Endothelial cell of umbilical vein (primary cell): Measurements from ENCODE around the gene TXN2. TPM values are rescaled to one million over a fixed set of nuclear protein-coding genes. Genes with fewer than 3 reads are reported as not detected.
"Not testable (repeated sequence)": the region's sequence is repeated elsewhere in the genome, so short reads cannot be mapped to it uniquely, and the experiment has no call there.

ENCODE experiments used
- BruUV-seq: library from RNA; stranded (reverse); fragments of 400-500 nt; replicated peaks from 2 replicates; lab custom pipeline; 2021; lab: Mats Ljungman, UMichigan
- CTCF ChIA-PET: fragments of 300-600, 350-600 bp; sonication (Branson Sonifier 250); formaldehyde crosslinking; loops from one replicate; lab custom pipeline; 2021; ENCODE audit warnings: antibody characterized with exemption, inconsistent platforms; lab: Charles Lee
- POLR2A ChIA-PET: fragments of 300-600, 350-600 bp; sonication (Branson Sonifier 250); formaldehyde crosslinking; loops from one replicate; lab custom pipeline; 2021; ENCODE audit warnings: antibody characterized with exemption, inconsistent platforms; lab: Charles Lee
- DNase-seq: peaks from one replicate; pipeline ENCODE4 v3.0.0-alpha.2; 2011; ENCODE audit warnings: low read depth, low spot score
- FAIRE-seq: peaks from 2 replicates; lab custom pipeline; 2011; peaks lifted over from hg19 to GRCh38; lab: Jason Lieb, UNC
- H2AFZ ChIP-seq: 2 replicates; pipeline ENCODE4 v1.6.0; 2012; ENCODE audit warnings: low read depth, low read length, control low read depth, inconsistent platforms
- H3K27ac ChIP-seq: 2 replicates; pipeline ENCODE4 v1.5.1; 2011; ENCODE audit warnings: low read depth, mild to moderate bottlenecking, control low read depth, low read length, moderate library complexity; ENCODE audit not compliant: insufficient read depth
- H3K27me3 ChIP-seq, 2 experiments: 2 replicates each; pipeline versions ENCODE4 v1.6.0 to v1.6.1; 2011; ENCODE audit warnings: low read length in 2 of 2, mixed read lengths in 1 of 2; ENCODE audit not compliant: control insufficient read depth in 2 of 2, insufficient read depth in 2 of 2
- H3K36me3 ChIP-seq, 2 experiments: 2 replicates in 1 of 2; 3 replicates in 1 of 2; pipeline ENCODE4 v1.5.1; 2011; ENCODE audit warnings: low read length in 2 of 2, mild to moderate bottlenecking in 1 of 2, moderate library complexity in 1 of 2; ENCODE audit not compliant: control insufficient read depth in 2 of 2, insufficient read depth in 2 of 2; ENCODE audit errors: extremely low read depth in 1 of 2
- H3K4me1 ChIP-seq: 3 replicates; pipeline ENCODE4 v1.5.1; 2011; ENCODE audit warnings: mild to moderate bottlenecking, low read length; ENCODE audit not compliant: control insufficient read depth, insufficient read depth; ENCODE audit errors: extremely low read depth
- H3K4me2 ChIP-seq: 2 replicates; pipeline ENCODE4 v1.6.1; 2011; ENCODE audit warnings: low read length, control low read depth, mixed read lengths; ENCODE audit not compliant: insufficient read depth
- H3K4me3 ChIP-seq, 3 experiments: fragments of 200-600 bp in 1 of 3; sonication (generic), shearing (Covaris generic) in 1 of 3; replicated peaks in 1 of 3; 2 replicates each; pipeline ENCODE4 v1.5.1; 2011 to 2016; ENCODE audit warnings: control low read depth in 3 of 3, low read length in 3 of 3, mild to moderate bottlenecking in 2 of 3, inconsistent platforms in 1 of 3, low read depth in 1 of 3, moderate library complexity in 1 of 3; ENCODE audit not compliant: insufficient read depth in 1 of 3
- H3K79me2 ChIP-seq: 2 replicates; pipeline ENCODE4 v1.6.0; 2012; ENCODE audit warnings: low read length, inconsistent platforms; ENCODE audit not compliant: control insufficient read depth, insufficient read depth
- H3K9ac ChIP-seq: replicated peaks from 2 replicates; pipeline ENCODE3; 2011; ENCODE audit warnings: low read length, control low read depth; ENCODE audit not compliant: insufficient read depth; ENCODE audit errors: extremely low read depth
- H3K9me1 ChIP-seq: replicated peaks from 3 replicates; pipeline ENCODE4 v1.6.0; 2011; ENCODE audit warnings: mild to moderate bottlenecking, low read length; ENCODE audit not compliant: control insufficient read depth, insufficient read depth; ENCODE audit errors: extremely low read depth
- H3K9me3 ChIP-seq: replicated peaks from 2 replicates; pipeline ENCODE4 v1.5.1; 2012; ENCODE audit warnings: low read length, inconsistent platforms; ENCODE audit not compliant: control insufficient read depth, insufficient read depth
- H4K20me1 ChIP-seq: replicated peaks from 2 replicates; pipeline ENCODE3; 2011; ENCODE audit warnings: mild to moderate bottlenecking, low read length; ENCODE audit not compliant: control insufficient read depth, insufficient read depth; ENCODE audit errors: extremely low read depth
- EZH2 ChIP-seq: IDR thresholded peaks from 2 replicates; pipeline ENCODE4 v1.6.1; 2012; ENCODE audit warnings: borderline replicate concordance, low read depth, mild to moderate bottlenecking, moderate library complexity, low read length, inconsistent platforms; ENCODE audit not compliant: severe bottlenecking
- FOS ChIP-seq: IDR thresholded peaks from 2 replicates; pipeline ENCODE4 v1.6.1; 2011; ENCODE audit warnings: mild to moderate bottlenecking, low read length, moderate library complexity, borderline replicate concordance; ENCODE audit not compliant: insufficient read depth
- GATA2 ChIP-seq: IDR thresholded peaks from 2 replicates; pipeline ENCODE4 v1.7.0; 2011; ENCODE audit warnings: low read depth, mild to moderate bottlenecking, moderate library complexity, mixed read lengths, low read length; ENCODE audit not compliant: insufficient read length, insufficient read depth
- MYC ChIP-seq: IDR thresholded peaks from one replicate; pipeline ENCODE4 v1.6.1; 2011; ENCODE audit warnings: mild to moderate bottlenecking, low read depth, low read length
- POLR2A ChIP-seq: IDR thresholded peaks from 2 replicates; pipeline ENCODE4 v1.6.1; 2012; ENCODE audit warnings: low read depth, mild to moderate bottlenecking, control low read depth, low read length
- POLR2AphosphoS5 ChIP-seq: IDR thresholded peaks from 2 replicates; pipeline ENCODE4 v1.6.1; 2012; ENCODE audit warnings: low read depth, mild to moderate bottlenecking, control low read depth, low read length, moderate library complexity; ENCODE audit not compliant: insufficient read depth
- dilution Hi-C: fragments of 300-500 bp; cut with MboI; formaldehyde crosslinking; loops from one replicate; pipeline ENCODE4 v1.15.0; 2019; ENCODE audit warnings: low sequenced_read_pairs; ENCODE audit not compliant: extremely low pct_ligation_motif_present
- intact Hi-C: fragments of 100-400 bp; cut with micrococcal nuclease; formaldehyde crosslinking; loops from one replicate; pipeline ENCODE4 v1.10.0; 2022
- polyA plus RNA-seq, 4 experiments: library from polyadenylated mRNA; depleted of rRNA in 3 of 4; stranded (reverse) in 3 of 4; unstranded in 1 of 4; fragments of >200 nt; gene quantifications; 2 replicates each; pipeline versions ENCODE4 v1.2.1 to v1.2.3, GENCODE V29; 2011 to 2012; ENCODE audit warnings: missing spikeins in 1 of 4
- total RNA-seq: library from RNA; stranded (reverse); gene quantifications from 2 replicates; pipeline ENCODE4 v1.2.3, GENCODE V29; 2021
- TF ChIP-seq, protein P1 (sequence below): IDR thresholded peaks from 2 replicates; pipeline ENCODE4 v1.6.1; 2011; ENCODE audit not compliant: insufficient read depth, insufficient read length
- TF ChIP-seq, protein P2 (sequence below), 2 donors: IDR thresholded peaks; 1 replicate in 1 of 2; 2 replicates in 1 of 2; pipeline ENCODE4 v1.5.1; 2011; ENCODE audit warnings: low read length in 2 of 2, mild to moderate bottlenecking in 2 of 2, moderate library complexity in 2 of 2, control low read depth in 1 of 2, inconsistent platforms in 1 of 2, low read depth in 1 of 2; ENCODE audit not compliant: insufficient read depth in 1 of 2; ENCODE audit errors: extremely low read depth in 1 of 2

The TXN2 gene
- total and polyA plus RNA-seq, 2 donors (not counting 3 experiments of a cell fraction or from before 2014, with no cell fraction given), result 75.9 to 183 TPM

DNA sequence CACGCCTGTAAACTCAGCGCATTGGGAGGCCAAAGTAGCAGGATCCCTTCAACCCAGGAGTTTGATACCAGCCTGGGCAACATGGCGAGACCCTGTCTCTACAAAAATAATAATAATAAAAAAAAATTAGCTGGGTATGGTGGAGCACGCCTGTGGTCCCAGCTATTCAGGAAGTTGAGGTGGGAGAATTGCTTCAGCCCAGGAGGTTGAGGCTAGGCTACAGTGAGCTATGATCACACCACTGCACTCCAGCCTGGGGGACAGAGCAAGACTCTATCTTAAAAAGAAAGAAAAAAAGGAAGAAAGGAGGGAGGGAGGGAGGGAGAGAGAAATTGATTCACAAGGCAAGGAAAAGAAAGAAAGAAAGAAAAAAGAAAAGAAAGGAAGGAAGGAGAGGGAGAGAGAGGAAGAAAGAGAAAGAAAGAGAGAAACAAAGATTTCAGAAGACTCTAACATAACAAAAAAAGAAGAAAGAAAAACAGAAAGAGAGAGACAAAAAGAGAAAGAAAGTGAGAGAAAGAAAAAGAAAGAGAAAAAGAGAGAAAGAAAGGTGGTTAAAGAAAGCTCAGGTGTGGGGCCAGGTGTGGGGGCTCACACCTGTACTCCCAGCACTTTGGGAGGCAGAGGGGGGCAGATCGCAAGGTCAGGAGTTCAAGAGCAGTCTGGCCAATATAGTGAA is 56.4 kb downstream of the TXN2 start:
- H3K79me2 ChIP-seq, result no peaks in the 10 kb centered on the region
- no peaks in the 10 kb centered on the region for H3K9me3 ChIP-seq
- dilution Hi-C loops (no loop called here), intact Hi-C loops (no loop called here)
- ChIA-PET POLR2A (no interaction called here), CTCF (interaction anchor here (0.7 to 1.6 kb wide), 2 partner anchors 15 to 1101 kb away, joined by 3 read pairs; no protein-coding TSS in a partner anchor)
- no peaks in the 10 kb centered on the region for H4K20me1 ChIP-seq
- no peaks in the 10 kb centered on the region for H3K36me3 ChIP-seq
- no peak for TF ChIP-seq POLR2A
- TF ChIP-seq, protein P1, sequence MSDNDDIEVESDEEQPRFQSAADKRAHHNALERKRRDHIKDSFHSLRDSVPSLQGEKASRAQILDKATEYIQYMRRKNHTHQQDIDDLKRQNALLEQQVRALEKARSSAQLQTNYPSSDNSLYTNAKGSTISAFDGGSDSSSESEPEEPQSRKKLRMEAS, result no peak
- TF ChIP-seq, protein P2, sequence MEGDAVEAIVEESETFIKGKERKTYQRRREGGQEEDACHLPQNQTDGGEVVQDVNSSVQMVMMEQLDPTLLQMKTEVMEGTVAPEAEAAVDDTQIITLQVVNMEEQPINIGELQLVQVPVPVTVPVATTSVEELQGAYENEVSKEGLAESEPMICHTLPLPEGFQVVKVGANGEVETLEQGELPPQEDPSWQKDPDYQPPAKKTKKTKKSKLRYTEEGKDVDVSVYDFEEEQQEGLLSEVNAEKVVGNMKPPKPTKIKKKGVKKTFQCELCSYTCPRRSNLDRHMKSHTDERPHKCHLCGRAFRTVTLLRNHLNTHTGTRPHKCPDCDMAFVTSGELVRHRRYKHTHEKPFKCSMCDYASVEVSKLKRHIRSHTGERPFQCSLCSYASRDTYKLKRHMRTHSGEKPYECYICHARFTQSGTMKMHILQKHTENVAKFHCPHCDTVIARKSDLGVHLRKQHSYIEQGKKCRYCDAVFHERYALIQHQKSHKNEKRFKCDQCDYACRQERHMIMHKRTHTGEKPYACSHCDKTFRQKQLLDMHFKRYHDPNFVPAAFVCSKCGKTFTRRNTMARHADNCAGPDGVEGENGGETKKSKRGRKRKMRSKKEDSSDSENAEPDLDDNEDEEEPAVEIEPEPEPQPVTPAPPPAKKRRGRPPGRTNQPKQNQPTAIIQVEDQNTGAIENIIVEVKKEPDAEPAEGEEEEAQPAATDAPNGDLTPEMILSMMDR (IDR thresholded peaks at IDR 0.05; ENCODE audit: extremely low read depth in 1 of 2, insufficient read depth in 1 of 2, low read depth in 1 of 2, low read length in 2 of 2), result no peak
- no peak for TF ChIP-seq GATA2
- TF ChIP-seq POLR2AphosphoS5, result no peak
- no peak for TF ChIP-seq EZH2
- TF ChIP-seq FOS, result no peak
- no peak for TF ChIP-seq MYC
- H3K27ac ChIP-seq, result no peak overlapping the region
- no peak overlapping the region for H3K4me2 ChIP-seq
- DNase-seq (no peak), FAIRE-seq (no peak)
- no peaks in the 10 kb centered on the region for H3K9me1 ChIP-seq
- H3K27me3 ChIP-seq, result no peaks in the 10 kb centered on the region
- H2AFZ ChIP-seq, result no peak overlapping the region
- H3K9ac ChIP-seq, result no peak overlapping the region
- H3K4me1 ChIP-seq, result peaks cover 14% of the 10 kb centered on the region
- no peak overlapping the region for H3K4me3 ChIP-seq
- no TSS peak for BruUV-seq

DNA sequence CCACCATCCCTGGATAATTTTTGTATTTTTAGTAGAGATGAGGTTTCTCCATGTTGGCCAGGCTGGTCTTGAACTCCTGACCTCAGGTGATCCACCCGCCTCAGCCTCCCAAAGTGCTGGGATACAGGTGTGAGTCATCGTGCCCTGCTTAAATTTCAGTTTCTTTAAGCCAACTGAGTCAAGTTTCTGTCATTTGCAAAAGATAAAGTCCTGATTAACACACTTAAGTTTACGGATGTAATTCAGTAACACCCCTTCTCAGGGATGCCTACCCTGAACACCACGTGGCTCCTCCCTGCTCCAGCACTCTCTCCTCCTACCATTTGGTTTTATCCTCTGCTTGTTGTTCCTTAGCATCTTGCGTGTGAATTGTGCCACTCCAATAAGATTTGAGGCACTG is 57.0 kb downstream of the TXN2 start:
- H3K9ac ChIP-seq, H4K20me1 ChIP-seq, intact Hi-C loops, H3K4me2 ChIP-seq, H3K79me2 ChIP-seq, H2AFZ ChIP-seq, H3K36me3 ChIP-seq, H3K4me3 ChIP-seq, FAIRE-seq, dilution Hi-C loops, H3K27me3 ChIP-seq, H3K27ac ChIP-seq, DNase-seq, POLR2A ChIA-PET, H3K9me3 ChIP-seq, BruUV-seq, H3K9me1 ChIP-seq: not testable (repeated sequence)
- CTCF ChIA-PET, result interaction anchor here (0.7 kb wide), 1 partner anchor 1100 kb away, joined by 3 read pairs; no protein-coding TSS in a partner anchor
- peaks cover 14% of the 10 kb centered on the region for H3K4me1 ChIP-seq
